Measurements from ENCODE around the gene ZSCAN32. TPM values are rescaled to one million over a fixed set of nuclear protein-coding genes. Genes with fewer than 3 reads are reported as not detected.
A peak's percentile ranks its signal among the peaks of the same experiment; 100 is the strongest.

The ZSCAN32 gene
- total RNA-seq, 1 donor: 14.8 TPM

DNA sequence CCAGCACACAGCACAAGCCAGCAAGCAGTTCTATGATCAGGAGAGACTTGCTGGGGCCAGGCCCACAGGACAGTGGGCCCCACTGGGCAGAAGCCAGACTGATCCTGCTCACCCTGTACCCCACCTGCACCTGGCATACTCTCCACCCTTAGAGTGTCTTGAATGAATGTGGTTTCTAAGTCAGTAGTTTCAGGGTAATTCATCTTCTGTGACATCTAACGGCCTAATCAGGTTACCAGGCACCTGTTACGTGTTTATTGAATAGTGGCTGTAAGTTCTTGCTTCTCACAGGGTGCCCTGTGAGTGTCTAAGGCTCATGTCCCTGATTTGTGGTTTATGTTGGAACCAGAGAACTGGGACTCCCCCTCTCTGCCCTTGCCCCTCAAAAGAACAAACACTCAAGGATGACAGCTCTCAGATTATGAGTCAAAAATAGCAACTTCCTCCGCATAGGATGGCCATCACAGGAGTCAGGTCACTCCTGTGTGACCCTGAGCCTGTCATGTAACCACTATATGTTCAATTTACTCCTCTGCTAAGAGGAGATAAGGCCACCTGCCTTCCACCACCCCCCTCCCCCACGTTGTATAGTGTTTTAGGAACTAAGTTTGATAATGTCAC, 52.1 kb downstream of the ZSCAN32 start:
- Histone ChIP-seq H3K79me2 (ENCODE audit: insufficient read depth, low read length) (no peaks in the 10 kb centered on the region), H4K20me1 (ENCODE audit: insufficient read depth, low read length) (no peaks in the 10 kb centered on the region), H3K4me3 (ENCODE audit: insufficient read depth, low read length) (no peak overlapping the region), H3K36me3 (ENCODE audit: insufficient read depth, low read length) (no peaks in the 10 kb centered on the region), H3K4me2 (ENCODE audit: insufficient read depth, low read length) (no peak overlapping the region), H3K4me1 (ENCODE audit: insufficient read depth, low read length) (no peaks in the 10 kb centered on the region), H3K27me3 (ENCODE audit: insufficient read depth, low read length) (no peaks in the 10 kb centered on the region), H3K9me3 (ENCODE audit: low read depth, low read length) (no peaks in the 10 kb centered on the region), H2AFZ (ENCODE audit: low read length) (no peak overlapping the region), H3K27ac (ENCODE audit: low read depth, low read length) (no peak overlapping the region)
- TF ChIP-seq, protein P1, sequence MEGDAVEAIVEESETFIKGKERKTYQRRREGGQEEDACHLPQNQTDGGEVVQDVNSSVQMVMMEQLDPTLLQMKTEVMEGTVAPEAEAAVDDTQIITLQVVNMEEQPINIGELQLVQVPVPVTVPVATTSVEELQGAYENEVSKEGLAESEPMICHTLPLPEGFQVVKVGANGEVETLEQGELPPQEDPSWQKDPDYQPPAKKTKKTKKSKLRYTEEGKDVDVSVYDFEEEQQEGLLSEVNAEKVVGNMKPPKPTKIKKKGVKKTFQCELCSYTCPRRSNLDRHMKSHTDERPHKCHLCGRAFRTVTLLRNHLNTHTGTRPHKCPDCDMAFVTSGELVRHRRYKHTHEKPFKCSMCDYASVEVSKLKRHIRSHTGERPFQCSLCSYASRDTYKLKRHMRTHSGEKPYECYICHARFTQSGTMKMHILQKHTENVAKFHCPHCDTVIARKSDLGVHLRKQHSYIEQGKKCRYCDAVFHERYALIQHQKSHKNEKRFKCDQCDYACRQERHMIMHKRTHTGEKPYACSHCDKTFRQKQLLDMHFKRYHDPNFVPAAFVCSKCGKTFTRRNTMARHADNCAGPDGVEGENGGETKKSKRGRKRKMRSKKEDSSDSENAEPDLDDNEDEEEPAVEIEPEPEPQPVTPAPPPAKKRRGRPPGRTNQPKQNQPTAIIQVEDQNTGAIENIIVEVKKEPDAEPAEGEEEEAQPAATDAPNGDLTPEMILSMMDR (IDR thresholded peaks at IDR 0.05; ENCODE audit: extremely low read depth, low read depth, low read length): no peak
- DNase-seq (ENCODE audit: insufficient read length, low spot score, missing footprints): no peak

DNA sequence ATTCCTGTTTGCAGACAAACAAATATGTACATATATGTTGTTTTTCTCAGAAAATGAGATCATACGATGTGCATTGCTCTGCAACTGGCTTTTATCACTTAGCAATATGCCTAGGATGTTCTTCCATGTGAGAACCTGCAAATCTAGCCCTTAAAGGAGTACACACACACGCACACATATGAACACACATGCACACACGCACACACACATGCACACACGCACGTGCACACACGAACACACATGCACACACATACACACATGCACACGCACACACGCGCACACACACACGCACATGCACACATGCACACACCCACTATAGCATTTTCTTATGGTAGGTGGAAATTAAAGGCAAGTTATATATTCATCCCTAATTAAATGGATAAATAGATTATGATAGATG, 53.2 kb downstream of the ZSCAN32 start:
- no peaks in the 10 kb centered on the region for H3K36me3 ChIP-seq (ENCODE audit: insufficient read depth, low read length)
- no peaks in the 10 kb centered on the region for H3K27me3 ChIP-seq (ENCODE audit: insufficient read depth, low read length)
- no peak overlapping the region for H3K4me3 ChIP-seq (ENCODE audit: insufficient read depth, low read length)
- no peak overlapping the region for H2AFZ ChIP-seq (ENCODE audit: low read length)
- H3K4me2 ChIP-seq (ENCODE audit: insufficient read depth, low read length): no peak overlapping the region
- no peaks in the 10 kb centered on the region for H3K79me2 ChIP-seq (ENCODE audit: insufficient read depth, low read length)
- no peaks in the 10 kb centered on the region for H4K20me1 ChIP-seq (ENCODE audit: insufficient read depth, low read length)
- no peaks in the 10 kb centered on the region for H3K4me1 ChIP-seq (ENCODE audit: insufficient read depth, low read length)
- TF ChIP-seq, protein P1 (IDR thresholded peaks at IDR 0.05; ENCODE audit: extremely low read depth, low read depth, low read length): no peak
- H3K9me3 ChIP-seq (ENCODE audit: low read depth, low read length): no peaks in the 10 kb centered on the region
- DNase-seq (ENCODE audit: insufficient read length, low spot score, missing footprints): no peak
- no peak overlapping the region for H3K27ac ChIP-seq (ENCODE audit: low read depth, low read length)

DNA sequence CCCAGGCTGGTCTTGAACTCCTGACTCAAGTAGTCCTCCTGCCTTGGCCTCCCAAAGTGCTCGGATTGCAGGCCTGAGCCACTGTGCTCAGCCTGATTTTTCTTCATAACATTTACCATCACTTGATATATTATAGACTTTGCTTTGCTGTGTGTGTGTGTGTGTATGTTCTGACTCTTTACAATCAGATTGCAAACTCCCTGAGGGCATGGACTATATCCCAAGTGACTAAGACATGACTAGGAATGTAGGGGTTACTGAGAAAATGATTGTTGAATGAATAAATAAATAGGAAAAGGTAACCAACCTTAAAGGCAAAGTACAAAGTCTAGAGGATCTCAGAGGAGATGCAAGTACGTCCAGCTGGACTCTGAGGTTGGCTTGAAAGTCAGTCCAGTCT, 54.8 kb downstream of the ZSCAN32 start:
- DNase-seq (ENCODE audit: insufficient read length, low spot score, missing footprints): peak; percentile 65
- no peaks in the 10 kb centered on the region for H3K27me3 ChIP-seq (ENCODE audit: insufficient read depth, low read length)
- H3K36me3 ChIP-seq (ENCODE audit: insufficient read depth, low read length): no peaks in the 10 kb centered on the region
- H2AFZ ChIP-seq (ENCODE audit: low read length): no peak overlapping the region
- H3K4me1 ChIP-seq (ENCODE audit: insufficient read depth, low read length): no peaks in the 10 kb centered on the region
- H3K4me2 ChIP-seq (ENCODE audit: insufficient read depth, low read length): no peak overlapping the region
- TF ChIP-seq, protein P1 (IDR thresholded peaks at IDR 0.05; ENCODE audit: extremely low read depth, low read depth, low read length): no peak
- no peak overlapping the region for H3K27ac ChIP-seq (ENCODE audit: low read depth, low read length)
- H3K9me3 ChIP-seq (ENCODE audit: low read depth, low read length): no peaks in the 10 kb centered on the region
- no peaks in the 10 kb centered on the region for H3K79me2 ChIP-seq (ENCODE audit: insufficient read depth, low read length)
- no peak overlapping the region for H3K4me3 ChIP-seq (ENCODE audit: insufficient read depth, low read length)
- H4K20me1 ChIP-seq (ENCODE audit: insufficient read depth, low read length): no peaks in the 10 kb centered on the region

Other genes starting within 250 kb of the ZSCAN32 start
- 0.36 TPM in 1 of 2 replicates, not detected in the other for gene OR1F1, start 212.8 kb downstream of the ZSCAN32 start, total RNA-seq
- 11.5 and 11.6 TPM in 2 replicates for gene ZNF200, start 165.8 kb downstream of the ZSCAN32 start, total RNA-seq
- gene MEFV, start 144.4 kb downstream of the ZSCAN32 start, total RNA-seq: under 0.01 TPM in 1 of 2 replicates, not detected in the other
- gene ZNF263, start 117.5 kb downstream of the ZSCAN32 start, total RNA-seq: 55.7 and 65.1 TPM in 2 replicates
- 3.8 and 6.5 TPM in 2 replicates for gene TIGD7, start 95.6 kb downstream of the ZSCAN32 start, total RNA-seq
- gene ZNF75A, start 95.5 kb downstream of the ZSCAN32 start, total RNA-seq: 21.8 and 26.1 TPM in 2 replicates
- gene OR2C1, start 45.1 kb downstream of the ZSCAN32 start, total RNA-seq: 0.29 TPM in 1 of 2 replicates, not detected in the other
- gene ZNF174, start 211 bp upstream of the ZSCAN32 start, total RNA-seq: 9.7 and 11.2 TPM in 2 replicates
- 2.9 TPM in 2 replicates for gene ZNF597, start 42.5 kb upstream of the ZSCAN32 start, total RNA-seq
- gene NAA60, start 42.7 kb upstream of the ZSCAN32 start, total RNA-seq: 19.7 and 27.5 TPM in 2 replicates
- not detected in 2 replicates for gene C16orf90, start 94.5 kb upstream of the ZSCAN32 start, total RNA-seq
- 17.0 and 18.6 TPM in 2 replicates for gene CLUAP1, start 100.0 kb upstream of the ZSCAN32 start, total RNA-seq
- under 0.01 and 0.29 TPM in 2 replicates for gene NLRC3, start 176.4 kb upstream of the ZSCAN32 start, total RNA-seq
- 4.0 and 4.7 TPM in 2 replicates for gene SLX4, start 210.6 kb upstream of the ZSCAN32 start, total RNA-seq